Activated CD4-positive, alpha-beta memory T cell treated with anti-CD3 and anti-CD28 coated beads, Interleukin-2, amount 10 ng/mL, durations not matched to agents 7 days and 5 days (primary cell): ENCODE results near the gene EEIG1. TPM values are rescaled to one million over a fixed set of nuclear protein-coding genes. Genes with fewer than 3 reads are reported as not detected.
A peak's percentile ranks its signal among the peaks of the same experiment; 100 is the strongest.

Source experiments
- CTCF ChIA-PET: fragments of 350-600 bp; sonication (Branson Sonifier 250); formaldehyde crosslinking; loops from one replicate; lab custom pipeline; 2021; ENCODE audit warnings: antibody characterized with exemption, inconsistent platforms; lab: Charles Lee
- POLR2A ChIA-PET: fragments of 350-600 bp; sonication (Branson Sonifier 250); formaldehyde crosslinking; loops from one replicate; lab custom pipeline; 2021; ENCODE audit warnings: antibody characterized with exemption; lab: Charles Lee
- DNase-seq: peaks from one replicate; pipeline ENCODE4 v3.0.0-alpha.2; 2020
- H3K27ac Mint-ChIP-seq: one replicate; pipeline ENCODE4 v1.8.0; 2021; ENCODE audit warnings: mild to moderate bottlenecking, mixed read lengths
- H3K27me3 Mint-ChIP-seq: one replicate; pipeline ENCODE4 v1.8.0; 2021; ENCODE audit warnings: mixed read lengths
- H3K36me3 Mint-ChIP-seq: one replicate; pipeline ENCODE4 v1.8.0; 2021; ENCODE audit warnings: low read depth, mixed read lengths
- H3K4me1 Mint-ChIP-seq: one replicate; pipeline ENCODE4 v1.8.0; 2021; ENCODE audit warnings: mixed read lengths
- H3K4me3 Mint-ChIP-seq: one replicate; pipeline ENCODE4 v1.8.0; 2021; ENCODE audit warnings: mild to moderate bottlenecking, mixed read lengths
- H3K9me3 Mint-ChIP-seq: one replicate; pipeline ENCODE4 v1.8.0; 2021; ENCODE audit warnings: mixed read lengths
- total RNA-seq, 2 experiments: library from RNA; stranded (reverse); gene quantifications; one replicate each; pipeline ENCODE4 v1.2.3, GENCODE V29; 2021

The EEIG1 gene
- total RNA-seq, 2 experiments from 2014 or later = 212 to 218 TPM

- DNase-seq = no peak
- Mint-ChIP-seq H3K9me3 (no peaks in the 10 kb centered on the region), H3K4me3 (no peak overlapping the region), H3K27ac (peak overlapping the region; percentile 2), H3K36me3 (peaks cover 53% of the 10 kb centered on the region), H3K27me3 (no peaks in the 10 kb centered on the region), H3K4me1 (peaks cover 85% of the 10 kb centered on the region)
- POLR2A ChIA-PET = interaction anchor here (0.7 to 3.0 kb wide), 2 partner anchors 8 to 16 kb away, joined by 3 to 14 read pairs; no protein-coding TSS in a partner anchor
- CTCF ChIA-PET = interaction anchor here (2.7 kb wide), 1 partner anchor 73 kb away, joined by 8 read pairs; no protein-coding TSS in a partner anchor
Observed at GRCh38 chr9:127962278-127962677, 18.5 kb downstream of the EEIG1 start.

- POLR2A ChIA-PET = interaction anchor here (0.7 to 3.0 kb wide), 2 partner anchors 9 to 17 kb away, joined by 3 to 14 read pairs; no protein-coding TSS in a partner anchor
- Mint-ChIP-seq H3K4me1 (peaks cover 84% of the 10 kb centered on the region), H3K27ac (peak overlapping the region; percentile 2), H3K27me3 (no peaks in the 10 kb centered on the region), H3K9me3 (no peaks in the 10 kb centered on the region), H3K36me3 (peaks cover 53% of the 10 kb centered on the region), H3K4me3 (no peak overlapping the region)
- CTCF ChIA-PET = interaction anchor here (1.1 to 2.7 kb wide), 3 partner anchors 10 to 74 kb away, joined by 3 to 8 read pairs (median 5); no protein-coding TSS in a partner anchor
- DNase-seq = no peak
Observed at GRCh38 chr9:127961613-127962155, 19.1 kb downstream of the EEIG1 start.

- peaks cover 53% of the 10 kb centered on the region for H3K36me3 Mint-ChIP-seq
- peaks cover 79% of the 10 kb centered on the region for H3K4me1 Mint-ChIP-seq
- no peaks in the 10 kb centered on the region for H3K9me3 Mint-ChIP-seq
- no peak for DNase-seq
- H3K4me3 Mint-ChIP-seq = no peak overlapping the region
- CTCF ChIA-PET = interaction anchor here (0.8 to 2.7 kb wide), 4 partner anchors 9 to 74 kb away, joined by 3 to 8 read pairs (median 4); no protein-coding TSS in a partner anchor
- POLR2A ChIA-PET = interaction anchor here (3.0 kb wide), 1 partner anchor 9 kb away, joined by 14 read pairs; no protein-coding TSS in a partner anchor
- H3K27ac Mint-ChIP-seq = no peak overlapping the region
- H3K27me3 Mint-ChIP-seq = no peaks in the 10 kb centered on the region
Observed at GRCh38 chr9:127961155-127961490, 19.7 kb downstream of the EEIG1 start.

GRCh38 chr9:127960410-127961154, 20.2 kb downstream of the EEIG1 start:
- no peak overlapping the region for H3K4me3 Mint-ChIP-seq
- POLR2A ChIA-PET = interaction anchor here (1.2 to 3.0 kb wide), 2 partner anchors 10 to 23 kb away, joined by 3 to 14 read pairs; partner anchors contain the start of gene DPM2
- H3K9me3 Mint-ChIP-seq = no peaks in the 10 kb centered on the region

GRCh38 chr9:127959841-127960409, 20.9 kb downstream of the EEIG1 start:
- Mint-ChIP-seq H3K4me1 (peaks cover 82% of the 10 kb centered on the region), H3K27me3 (no peaks in the 10 kb centered on the region), H3K9me3 (no peaks in the 10 kb centered on the region), H3K36me3 (peaks cover 53% of the 10 kb centered on the region), H3K27ac (no peak overlapping the region), H3K4me3 (no peak overlapping the region)
- no peak for DNase-seq
- POLR2A ChIA-PET = interaction anchor here (1.2 to 3.0 kb wide), 2 partner anchors 11 to 22 kb away, joined by 3 to 14 read pairs; partner anchors contain the start of gene DPM2
- CTCF ChIA-PET = interaction anchor here (0.8 to 6.3 kb wide), 3 partner anchors 16 to 75 kb away, joined by 3 to 56 read pairs (median 8); no protein-coding TSS in a partner anchor

More at GRCh38 chr9:127960410-127961154, 20.2 kb downstream of the EEIG1 start:
- Mint-ChIP-seq H3K36me3 (peaks cover 55% of the 10 kb centered on the region), H3K27me3 (no peaks in the 10 kb centered on the region), H3K4me1 (peaks cover 81% of the 10 kb centered on the region), H3K27ac (no peak overlapping the region)
- DNase-seq = no peak
- CTCF ChIA-PET = interaction anchor here (0.8 to 2.7 kb wide), 4 partner anchors 9 to 75 kb away, joined by 3 to 8 read pairs (median 4); no protein-coding TSS in a partner anchor

GRCh38 chr9:127959398-127959797, 21.4 kb downstream of the EEIG1 start:
- Mint-ChIP-seq H3K4me3 (no peak overlapping the region), H3K36me3 (peaks cover 53% of the 10 kb centered on the region), H3K4me1 (peaks cover 85% of the 10 kb centered on the region), H3K27me3 (no peaks in the 10 kb centered on the region), H3K27ac (no peak overlapping the region), H3K9me3 (no peaks in the 10 kb centered on the region)
- ChIA-PET CTCF (interaction anchor here (6.3 kb wide), 1 partner anchor 16 kb away, joined by 56 read pairs; no protein-coding TSS in a partner anchor), POLR2A (interaction anchor here (3.0 kb wide), 1 partner anchor 11 kb away, joined by 14 read pairs; no protein-coding TSS in a partner anchor)
- DNase-seq = no peak

- Mint-ChIP-seq H3K9me3 (no peaks in the 10 kb centered on the region), H3K27ac (no peak overlapping the region), H3K27me3 (no peaks in the 10 kb centered on the region), H3K4me1 (peaks cover 85% of the 10 kb centered on the region), H3K4me3 (no peak overlapping the region), H3K36me3 (peaks cover 52% of the 10 kb centered on the region)
- CTCF ChIA-PET = interaction anchor here (0.6 to 6.3 kb wide), 3 partner anchors 15 to 185 kb away, joined by 4 to 56 read pairs (median 44); partner anchors contain the start of gene EEIG1
- POLR2A ChIA-PET = interaction anchor here (5.7 kb wide), 1 partner anchor 12 kb away, joined by 29 read pairs; no protein-coding TSS in a partner anchor
- DNase-seq = no peak
Observed at GRCh38 chr9:127958728-127959127, 22.1 kb downstream of the EEIG1 start.

GRCh38 chr9:127955294-127956015, 25.3 kb downstream of the EEIG1 start:
- peak; percentile 81 for DNase-seq
- CTCF ChIA-PET = interaction anchor here (0.6 to 6.3 kb wide), 20 partner anchors 9 to 144 kb away, joined by 3 to 112 read pairs (median 6); partner anchors contain the start of genes EEIG1, NAIF1 and SLC25A25
- H3K4me1 Mint-ChIP-seq = peaks cover 72% of the 10 kb centered on the region
- no peaks in the 10 kb centered on the region for H3K27me3 Mint-ChIP-seq
- peaks cover 38% of the 10 kb centered on the region for H3K36me3 Mint-ChIP-seq
- peak overlapping the region; percentile 31 for H3K4me3 Mint-ChIP-seq
- POLR2A ChIA-PET = interaction anchor here (0.7 to 5.7 kb wide), 13 partner anchors 8 to 139 kb away, joined by 3 to 52 read pairs (median 8); partner anchors contain the start of genes EEIG1, NAIF1 and SLC25A25
- H3K27ac Mint-ChIP-seq = peak overlapping the region; percentile 66
- H3K9me3 Mint-ChIP-seq = no peaks in the 10 kb centered on the region

GRCh38 chr9:127954831-127955293, 25.9 kb downstream of the EEIG1 start:
- POLR2A ChIA-PET = interaction anchor here (0.7 to 5.7 kb wide), 13 partner anchors 9 to 139 kb away, joined by 3 to 52 read pairs (median 8); partner anchors contain the start of genes EEIG1, NAIF1 and SLC25A25
- H3K27me3 Mint-ChIP-seq = no peaks in the 10 kb centered on the region
- H3K4me3 Mint-ChIP-seq = no peak overlapping the region
- no peak overlapping the region for H3K27ac Mint-ChIP-seq
- H3K9me3 Mint-ChIP-seq = no peaks in the 10 kb centered on the region
- CTCF ChIA-PET = interaction anchor here (0.7 to 6.3 kb wide), 16 partner anchors 9 to 163 kb away, joined by 3 to 112 read pairs (median 7); partner anchors contain the start of gene EEIG1
- peaks cover 38% of the 10 kb centered on the region for H3K36me3 Mint-ChIP-seq
- DNase-seq = no peak
- peaks cover 72% of the 10 kb centered on the region for H3K4me1 Mint-ChIP-seq

- no peaks in the 10 kb centered on the region for H3K27me3 Mint-ChIP-seq
- DNase-seq = no peak
Observed at GRCh38 chr9:127953768-127954505, 26.9 kb downstream of the EEIG1 start.

More at GRCh38 chr9:127953768-127954505, 26.9 kb downstream of the EEIG1 start:
- H3K36me3 Mint-ChIP-seq = peaks cover 30% of the 10 kb centered on the region
- H3K27ac Mint-ChIP-seq = peak overlapping the region; percentile 11
- no peaks in the 10 kb centered on the region for H3K9me3 Mint-ChIP-seq
- no peak overlapping the region for H3K4me3 Mint-ChIP-seq
- POLR2A ChIA-PET = interaction anchor here (0.7 to 5.7 kb wide), 10 partner anchors 11 to 114 kb away, joined by 3 to 52 read pairs (median 8); partner anchors contain the start of genes DPM2, EEIG1, NAIF1 and SLC25A25
- H3K4me1 Mint-ChIP-seq = peaks cover 68% of the 10 kb centered on the region
- CTCF ChIA-PET = interaction anchor here (0.8 to 6.3 kb wide), 11 partner anchors 10 to 164 kb away, joined by 3 to 112 read pairs (median 6); partner anchors contain the start of gene EEIG1
